H1 (cell line): ENCODE results near the gene HABP4. TPM values are rescaled to one million over a fixed set of nuclear protein-coding genes. Genes with fewer than 3 reads are reported as not detected.
A peak's percentile ranks its signal among the peaks of the same experiment; 100 is the strongest.

ENCODE experiments used
- CTCF ChIA-PET: fragments of 300-600 bp; sonication (Branson Sonifier 250); formaldehyde crosslinking; loops from one replicate; lab custom pipeline; 2021; ENCODE audit not compliant: partially characterized antibody; lab: Charles Lee
- POLR2A ChIA-PET: fragments of 300-600 bp; sonication (Branson Sonifier 250); formaldehyde crosslinking; loops from one replicate; lab custom pipeline; 2021; ENCODE audit warnings: inconsistent platforms; ENCODE audit not compliant: partially characterized antibody; lab: Charles Lee
- DNase-seq, 2 experiments: peaks; one replicate each; pipeline versions ENCODE4 v3.0.0 to v3.0.0-alpha.2; 2010 to 2022; ENCODE audit warnings: low spot score in 2 of 2, low read depth in 1 of 2, mixed read lengths in 1 of 2
- FAIRE-seq: peaks from 2 replicates; lab custom pipeline; 2011; peaks lifted over from hg19 to GRCh38; lab: Jason Lieb, UNC
- H2AFZ ChIP-seq: 2 replicates; pipeline ENCODE4 v1.8.1; 2012; ENCODE audit warnings: low read length, inconsistent platforms
- H2AK5ac ChIP-seq: 2 replicates; pipeline ENCODE4 v1.6.1; 2013; ENCODE audit warnings: low read depth, low read length
- H2BK120ac ChIP-seq: replicated peaks from 2 replicates; pipeline ENCODE3; 2013; ENCODE audit warnings: low read depth, low read length, inconsistent platforms
- H2BK12ac ChIP-seq: 2 replicates; pipeline ENCODE4 v1.6.1; 2013; ENCODE audit warnings: low read depth, low read length
- H2BK15ac ChIP-seq: 2 replicates; pipeline ENCODE4 v1.6.1; 2013; ENCODE audit warnings: low read length
- H2BK20ac ChIP-seq: 2 replicates; pipeline ENCODE4 v1.6.1; 2013; ENCODE audit warnings: low read length
- H2BK5ac ChIP-seq: 2 replicates; pipeline ENCODE4 v1.6.1; 2013; ENCODE audit warnings: low read depth, low read length
- H3K14ac ChIP-seq: 2 replicates; pipeline ENCODE4 v1.6.1; 2013; ENCODE audit warnings: inconsistent platforms; ENCODE audit not compliant: insufficient read length
- H3K18ac ChIP-seq: 2 replicates; pipeline ENCODE4 v1.6.1; 2013; ENCODE audit warnings: low read length; ENCODE audit errors: extremely low read depth
- H3K23ac ChIP-seq: 2 replicates; pipeline ENCODE4 v1.6.1; 2013; ENCODE audit warnings: inconsistent platforms; ENCODE audit not compliant: insufficient read length
- H3K23me2 ChIP-seq: 2 replicates; pipeline ENCODE4 v1.6.1; 2013; ENCODE audit warnings: low read depth, low read length
- H3K27ac ChIP-seq: 2 replicates; pipeline ENCODE4 v1.6.1; 2011; ENCODE audit warnings: low read depth, low read length, inconsistent platforms
- H3K27me3 ChIP-seq, 4 experiments: replicated peaks in 1 of 4; 1 replicate in 1 of 4; 2 replicates in 3 of 4; pipeline versions ENCODE4 v1.6.1 to v1.8.1; 2011 to 2013; ENCODE audit warnings: low read length in 3 of 4, mild to moderate bottlenecking in 3 of 4, inconsistent platforms in 2 of 4, mixed read lengths in 2 of 4, moderate library complexity in 1 of 4; ENCODE audit not compliant: control insufficient read depth in 3 of 4, insufficient read depth in 3 of 4; ENCODE audit errors: extremely low read depth in 1 of 4
- H3K36me3 ChIP-seq, 4 experiments: 2 replicates each; pipeline versions ENCODE4 v1.6.1 to v1.8.1; 2011 to 2013; ENCODE audit warnings: mild to moderate bottlenecking in 4 of 4, low read length in 3 of 4, moderate library complexity in 2 of 4, control low read depth in 1 of 4, inconsistent platforms in 1 of 4; ENCODE audit not compliant: insufficient read depth in 4 of 4, control insufficient read depth in 2 of 4
- H3K4ac ChIP-seq: replicated peaks from 2 replicates; pipeline ENCODE3; 2013; ENCODE audit warnings: low read length, low read depth, mixed read lengths, inconsistent platforms; ENCODE audit not compliant: insufficient read length
- H3K4me1 ChIP-seq, 4 experiments: replicated peaks in 1 of 4; 1 replicate in 1 of 4; 2 replicates in 3 of 4; pipeline versions ENCODE4 v1.6.1 to v1.8.1; 2011 to 2013; ENCODE audit warnings: low read length in 3 of 4, inconsistent platforms in 2 of 4, mixed read lengths in 1 of 4; ENCODE audit not compliant: insufficient read depth in 4 of 4, control insufficient read depth in 3 of 4
- H3K4me2 ChIP-seq, 2 experiments: 2 replicates each; pipeline versions ENCODE4 v1.6.1 to v1.8.1; 2011 to 2013; ENCODE audit warnings: low read depth in 2 of 2, low read length in 2 of 2, control low read depth in 1 of 2, inconsistent platforms in 1 of 2, mild to moderate bottlenecking in 1 of 2; ENCODE audit not compliant: insufficient read depth in 1 of 2
- H3K4me3 ChIP-seq, 4 experiments: fragments of 200-600, 300-600 bp in 1 of 4; sonication (generic), shearing (Covaris generic), sonication (Bioruptor Twin) in 1 of 4; 2 replicates each; pipeline versions ENCODE4 v1.5.1 to v1.8.1; 2011 to 2016; ENCODE audit warnings: low read length in 4 of 4, low read depth in 3 of 4, control low read depth in 2 of 4, inconsistent platforms in 2 of 4, mild to moderate bottlenecking in 2 of 4, mixed read lengths in 1 of 4, moderate library complexity in 1 of 4; ENCODE audit not compliant: insufficient read depth in 2 of 4; ENCODE audit errors: extremely low read depth in 1 of 4
- H3K56ac ChIP-seq: replicated peaks from 2 replicates; pipeline ENCODE3; 2013; ENCODE audit warnings: low read depth, mild to moderate bottlenecking, mixed read lengths, low read length, inconsistent platforms; ENCODE audit not compliant: insufficient read length
- H3K79me1 ChIP-seq: 2 replicates; pipeline ENCODE4 v1.6.1; 2013; ENCODE audit warnings: low read depth, low read length, control low read depth
- H3K79me2 ChIP-seq, 2 experiments: 2 replicates each; pipeline versions ENCODE4 v1.6.1 to v1.8.1; 2012 to 2013; ENCODE audit warnings: low read length in 2 of 2, mild to moderate bottlenecking in 2 of 2, inconsistent platforms in 1 of 2; ENCODE audit not compliant: insufficient read depth in 2 of 2, control insufficient read depth in 1 of 2
- H3K9ac ChIP-seq, 4 experiments: replicated peaks in 1 of 4; 1 replicate in 1 of 4; 2 replicates in 3 of 4; pipeline versions ENCODE4 v1.6.1 to v1.8.1; 2011 to 2013; ENCODE audit warnings: low read depth in 3 of 4, low read length in 3 of 4, control low read depth in 2 of 4, mild to moderate bottlenecking in 2 of 4, moderate library complexity in 2 of 4, inconsistent platforms in 1 of 4; ENCODE audit errors: extremely low read depth in 1 of 4
- H3K9me3 ChIP-seq, 2 experiments: 2 replicates each; pipeline versions ENCODE4 v1.6.1 to v1.8.1; 2012 to 2013; ENCODE audit warnings: mild to moderate bottlenecking in 2 of 2, moderate library complexity in 2 of 2, control low read depth in 1 of 2, inconsistent platforms in 1 of 2, low read depth in 1 of 2, low read length in 1 of 2, mixed read lengths in 1 of 2; ENCODE audit not compliant: insufficient read depth in 2 of 2
- H4K20me1 ChIP-seq, 2 experiments: replicated peaks in 1 of 2; 2 replicates each; pipeline versions ENCODE3 to v1.8.1; 2011 to 2013; ENCODE audit warnings: inconsistent platforms in 2 of 2, low read length in 2 of 2, mild to moderate bottlenecking in 1 of 2; ENCODE audit not compliant: insufficient read depth in 2 of 2, control insufficient read depth in 1 of 2
- H4K5ac ChIP-seq: 2 replicates; pipeline ENCODE4 v1.6.1; 2013; ENCODE audit warnings: low read length, low read depth, mixed read lengths, inconsistent platforms; ENCODE audit not compliant: insufficient read length
- H4K8ac ChIP-seq: 2 replicates; pipeline ENCODE4 v1.8.0; 2013; ENCODE audit warnings: mild to moderate bottlenecking, moderate library complexity, low read length, inconsistent platforms; ENCODE audit not compliant: insufficient read depth; ENCODE audit errors: extremely low read depth
- H4K91ac ChIP-seq: replicated peaks from 2 replicates; pipeline ENCODE3; 2013; ENCODE audit warnings: low read length, mixed read lengths, inconsistent platforms; ENCODE audit not compliant: insufficient read length
- BACH1 ChIP-seq: IDR thresholded peaks from 2 replicates; pipeline ENCODE4 v1.6.1; 2012; ENCODE audit warnings: low read length, improper control_type of control experiment
- CBX5 ChIP-seq: fragments of 300-800, 300-1000 bp; sonication (generic); IDR thresholded peaks from 2 replicates; pipeline ENCODE4 v1.7.1; 2016; ENCODE audit warnings: antibody characterized with exemption, low read length, low read depth
- CEBPB ChIP-seq: IDR thresholded peaks from 2 replicates; pipeline ENCODE4 v1.6.1; 2012; ENCODE audit warnings: low read depth, low read length
- CHD2 ChIP-seq: IDR thresholded peaks from 2 replicates; pipeline ENCODE4 v1.6.1; 2012; ENCODE audit warnings: low read length, improper control_type of control experiment
- EP300 ChIP-seq, 2 experiments: IDR thresholded peaks; 1 replicate in 1 of 2; 2 replicates in 1 of 2; pipeline ENCODE4 v1.6.1; 2011 to 2012; ENCODE audit warnings: low read depth in 2 of 2, low read length in 2 of 2, mild to moderate bottlenecking in 2 of 2, borderline replicate concordance in 1 of 2, inconsistent platforms in 1 of 2, moderate library complexity in 1 of 2
- HDAC6 ChIP-seq: IDR thresholded peaks from one replicate; pipeline ENCODE4 v1.7.1; 2012; ENCODE audit warnings: low read depth, mild to moderate bottlenecking, inconsistent platforms, low read length, moderate library complexity
- KDM5A ChIP-seq: fragments of 200-600 bp; IDR thresholded peaks from 2 replicates; pipeline ENCODE4 v1.7.1; 2012; ENCODE audit warnings: mild to moderate bottlenecking, low read length, inconsistent platforms, mixed read lengths
- NRF1 ChIP-seq: IDR thresholded peaks from 2 replicates; pipeline ENCODE4 v1.6.1; 2011; ENCODE audit warnings: mild to moderate bottlenecking, low read depth, low read length, improper control_type of control experiment
- POLR2AphosphoS5 ChIP-seq: IDR thresholded peaks from 2 replicates; pipeline ENCODE4 v1.6.1; 2011; ENCODE audit warnings: low read depth, low read length
- RBBP5 ChIP-seq: IDR thresholded peaks from 2 replicates; pipeline ENCODE4 v1.7.1; 2012; ENCODE audit warnings: low read depth, mild to moderate bottlenecking, inconsistent platforms, low read length, moderate library complexity, borderline replicate concordance
- SIN3A ChIP-seq, 2 experiments: IDR thresholded peaks in 1 of 2; conservative IDR thresholded peaks in 1 of 2; 2 replicates each; pipeline ENCODE4 v1.6.1; 2011 to 2012; ENCODE audit warnings: low read length in 2 of 2, improper control_type of control experiment in 1 of 2, low read depth in 1 of 2, mild to moderate bottlenecking in 1 of 2
- WGBS, 2 experiments: shearing (Covaris generic) in 1 of 2; methylation state at CpG; one replicate each; pipeline versions ENCODE4 v1.1.6 to v1.1.7; 2013 to 2015; ENCODE audit warnings: low lambda C conversion rate in 2 of 2, mixed read lengths in 2 of 2, inconsistent platforms in 1 of 2, low coverage in 1 of 2, missing lambda C conversion rate in 1 of 2; ENCODE audit not compliant: insufficient replicate concordance in 2 of 2, insufficient coverage in 1 of 2, insufficient read length in 1 of 2; ENCODE audit errors: extremely low coverage in 1 of 2, missing lambda C conversion rate in 1 of 2; 5-methylcytosine and 5-hydroxymethylcytosine counted together
- polyA plus RNA-seq, 7 experiments: library from polyadenylated mRNA; depleted of rRNA in 3 of 7; stranded (reverse) in 5 of 7; unstranded in 2 of 7; fragments of >200 nt in 5 of 7; fragments of 200-250 nt in 2 of 7; gene quantifications; 1 replicate in 5 of 7; 2 replicates in 1 of 7; 4 replicates in 1 of 7; pipeline versions ENCODE4 v1.2.1 to v1.2.3, GENCODE V29; 2011 to 2013; ENCODE audit warnings: missing spikeins in 2 of 7, mixed read lengths in 2 of 7
- total RNA-seq: library from RNA; stranded (reverse); fragmentation: NEBNext Ultra II Directional; extraction: Animal tissue kit (Norgen Biotek cat#: 25700); gene quantifications from 2 replicates; pipeline ENCODE4 v1.2.1, GENCODE V29; 2021
- TF ChIP-seq, protein P1 (sequence below): IDR thresholded peaks from 2 replicates; pipeline ENCODE4 v1.6.1; 2011; ENCODE audit warnings: low read length, improper control_type of control experiment

HABP4 gene
- total and polyA plus RNA-seq, 2 of the 8 experiments (the other 6 are each of a cell fraction or from before 2014, with no cell fraction given), result 3.3 to 11.2 TPM

DNA sequence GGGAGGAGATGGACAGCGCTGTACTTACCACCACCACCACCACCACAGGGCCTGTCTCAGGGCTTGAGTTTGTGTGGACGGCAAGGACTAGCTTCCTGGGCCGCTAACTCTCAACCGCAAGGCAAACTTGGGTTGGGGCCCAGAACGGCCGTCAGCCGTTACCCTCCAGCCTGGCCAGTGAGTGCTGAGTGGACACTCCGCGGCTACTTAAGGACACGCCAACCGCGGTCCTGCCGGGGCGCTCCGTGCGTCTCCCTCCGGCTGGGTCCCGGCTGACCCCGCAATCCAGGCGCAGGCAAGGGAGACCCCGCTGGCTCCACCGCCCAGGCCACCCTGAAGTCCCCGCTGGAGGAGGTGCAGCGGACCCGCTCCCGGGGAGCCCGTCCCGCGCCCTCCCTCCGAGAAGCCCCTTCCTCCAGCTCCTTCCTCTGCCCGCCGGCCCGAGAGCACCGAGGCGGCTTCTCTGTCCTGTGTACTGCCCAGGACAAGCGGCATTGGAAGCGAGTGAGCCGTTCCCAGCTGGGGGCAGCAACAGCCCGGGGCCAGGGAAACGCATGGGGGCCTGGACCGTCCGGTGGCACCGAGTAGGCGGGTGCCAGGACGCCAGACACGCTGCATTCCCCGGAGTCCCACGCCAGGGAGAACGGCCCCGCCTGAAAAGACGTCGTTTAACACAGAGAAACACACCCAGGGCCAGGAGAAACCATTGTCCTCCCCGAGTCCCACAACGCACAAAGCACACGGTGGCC is 46.6 kb downstream of the HABP4 start:
- 94% methylated on average over 32 of the region's 55 CpGs; no CpG with 5 or more reads in 1 of the 2 experiments for WGBS, 2 experiments
- Histone ChIP-seq H4K20me1 (no peaks in the 10 kb centered on the region), H4K5ac (no peak overlapping the region), H3K4me2 (no peak overlapping the region), H3K14ac (no peak overlapping the region), H2BK20ac (no peak overlapping the region), H3K4ac (no peak overlapping the region), H3K9ac (no peak overlapping the region), H2AK5ac (no peak overlapping the region), H2BK5ac (peak overlapping the region; percentile 35; the same call in 1 of the 2 replicates), H3K36me3 (peaks cover 0 to 2% (median 0%) of the 10 kb centered on the region in 4 experiments; a peak in 2 of 8 replicates), H3K27me3 (no peaks in the 10 kb centered on the region), H3K23me2 (no peaks in the 10 kb centered on the region), H2BK15ac (no peak overlapping the region), H4K91ac (no peak overlapping the region), H3K56ac (no peak overlapping the region), H2BK12ac (no peak overlapping the region), H2BK120ac (no peak overlapping the region), H3K23ac (no peak overlapping the region), H3K4me3 (no peak overlapping the region), H3K27ac (no peak overlapping the region), H3K9me3 (no peaks in the 10 kb centered on the region), H3K79me2 (no peaks in the 10 kb centered on the region), H4K8ac (no peak overlapping the region), H3K4me1 (peaks cover 0 to 8% (median 0%) of the 10 kb centered on the region in 4 experiments; a peak in 2 of 7 replicates), H2AFZ (no peak overlapping the region), H3K79me1 (no peaks in the 10 kb centered on the region; the same call in 1 of the 2 replicates), H3K18ac (no peak overlapping the region)
- ChIA-PET CTCF (interaction anchor here (1.0 to 1.6 kb wide), 3 partner anchors 12 to 169 kb away, joined by 3 to 5 read pairs (median 3); no protein-coding TSS in a partner anchor), POLR2A (no interaction called here)
- no peak for DNase-seq
- no peak for FAIRE-seq
- TF ChIP-seq SIN3A (conservative IDR thresholded peaks at IDR 0.05 in 1 of 2, IDR thresholded peaks at IDR 0.05 in 1 of 2; ENCODE audit: low read depth in 1 of 2, low read length in 2 of 2), result no peak
- TF ChIP-seq RBBP5, result no peak
- TF ChIP-seq, protein P1, sequence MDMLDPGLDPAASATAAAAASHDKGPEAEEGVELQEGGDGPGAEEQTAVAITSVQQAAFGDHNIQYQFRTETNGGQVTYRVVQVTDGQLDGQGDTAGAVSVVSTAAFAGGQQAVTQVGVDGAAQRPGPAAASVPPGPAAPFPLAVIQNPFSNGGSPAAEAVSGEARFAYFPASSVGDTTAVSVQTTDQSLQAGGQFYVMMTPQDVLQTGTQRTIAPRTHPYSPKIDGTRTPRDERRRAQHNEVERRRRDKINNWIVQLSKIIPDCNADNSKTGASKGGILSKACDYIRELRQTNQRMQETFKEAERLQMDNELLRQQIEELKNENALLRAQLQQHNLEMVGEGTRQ, result no peak
- TF ChIP-seq EP300 (IDR thresholded peaks at IDR 0.05; ENCODE audit: borderline replicate concordance in 1 of 2, low read depth in 2 of 2, low read length in 2 of 2), result no peak
- TF ChIP-seq CEBPB, result no peak
- no peak for TF ChIP-seq CHD2
- TF ChIP-seq CBX5, result no peak
- no peak for TF ChIP-seq NRF1
- TF ChIP-seq KDM5A, result no peak
- no peak for TF ChIP-seq BACH1
- no peak for TF ChIP-seq POLR2AphosphoS5
- TF ChIP-seq HDAC6, result no peak
